Mesenchymal stem cell (in vitro differentiated cells and primary cell): ENCODE results near the gene SPATA3.

Experiments used
- DNase-seq: peaks from one replicate; pipeline ENCODE4 v3.0.0-alpha.2; 2013
- H2AFZ ChIP-seq: one replicate; pipeline ENCODE4 v1.6.1; 2013; ENCODE audit warnings: low read depth, mild to moderate bottlenecking, control low read depth, inconsistent platforms, low read length, moderate library complexity
- H2AK5ac ChIP-seq: 2 replicates; pipeline ENCODE4 v1.6.1; 2013; ENCODE audit warnings: low read length, moderate library complexity, mild to moderate bottlenecking, inconsistent platforms; ENCODE audit not compliant: severe bottlenecking
- H2BK120ac ChIP-seq: one replicate; pipeline ENCODE4 v1.6.1; 2013; ENCODE audit warnings: low read depth, mild to moderate bottlenecking, inconsistent platforms, low read length, moderate library complexity
- H2BK12ac ChIP-seq, 2 experiments: one replicate each; pipeline ENCODE4 v1.6.1; 2013; ENCODE audit warnings: inconsistent platforms in 2 of 2, low read length in 2 of 2, mild to moderate bottlenecking in 2 of 2, moderate library complexity in 2 of 2, control low read depth in 1 of 2
- H2BK15ac ChIP-seq: one replicate; pipeline ENCODE4 v1.6.1; 2013; ENCODE audit warnings: mild to moderate bottlenecking, low read depth, inconsistent platforms; ENCODE audit not compliant: poor library complexity, severe bottlenecking
- H2BK5ac ChIP-seq: 2 replicates; pipeline ENCODE4 v1.6.1; 2013; ENCODE audit warnings: low read depth, mild to moderate bottlenecking, low read length, control low read depth, inconsistent platforms; ENCODE audit not compliant: poor library complexity, severe bottlenecking
- H3K14ac ChIP-seq, 2 experiments: one replicate each; pipeline ENCODE4 v1.6.1; 2013; ENCODE audit warnings: inconsistent platforms in 2 of 2, low read length in 2 of 2, control low read depth in 1 of 2, mild to moderate bottlenecking in 1 of 2, moderate library complexity in 1 of 2
- H3K18ac ChIP-seq, 2 experiments: one replicate each; pipeline ENCODE4 v1.6.1; 2013; ENCODE audit warnings: inconsistent platforms in 2 of 2, low read length in 2 of 2, control low read depth in 1 of 2, low read depth in 1 of 2, mild to moderate bottlenecking in 1 of 2
- H3K23ac ChIP-seq, 2 experiments: one replicate each; pipeline ENCODE4 v1.6.1; 2013; ENCODE audit warnings: inconsistent platforms in 2 of 2, low read length in 2 of 2, mild to moderate bottlenecking in 2 of 2, moderate library complexity in 2 of 2, control low read depth in 1 of 2
- H3K27ac ChIP-seq: 2 replicates; pipeline ENCODE4 v1.5.1; 2013; ENCODE audit warnings: mild to moderate bottlenecking, moderate library complexity, low read length, control low read depth, inconsistent platforms; ENCODE audit not compliant: poor library complexity, severe bottlenecking
- H3K27me3 ChIP-seq, 2 experiments: 2 replicates each; pipeline versions ENCODE4 v1.6.1 to v1.7.0; 2013; ENCODE audit warnings: low read length in 2 of 2, mild to moderate bottlenecking in 2 of 2, moderate library complexity in 2 of 2, control low read depth in 1 of 2, inconsistent platforms in 1 of 2; ENCODE audit not compliant: control insufficient read depth in 1 of 2, insufficient read depth in 1 of 2
- H3K36me3 ChIP-seq, 2 experiments: 2 replicates each; pipeline versions ENCODE4 v1.6.1 to v1.7.0; 2013; ENCODE audit warnings: low read length in 2 of 2, control low read depth in 1 of 2, inconsistent platforms in 1 of 2, low read depth in 1 of 2, mild to moderate bottlenecking in 1 of 2; ENCODE audit not compliant: insufficient read depth in 2 of 2, control insufficient read depth in 1 of 2
- H3K4ac ChIP-seq, 2 experiments: one replicate each; pipeline ENCODE4 v1.6.1; 2013; ENCODE audit warnings: inconsistent platforms in 2 of 2, low read length in 2 of 2, mild to moderate bottlenecking in 2 of 2, moderate library complexity in 2 of 2, control low read depth in 1 of 2, low read depth in 1 of 2
- H3K4me1 ChIP-seq: 2 replicates; pipeline ENCODE4 v1.6.1; 2013; ENCODE audit warnings: low read depth, low read length, control low read depth; ENCODE audit not compliant: control insufficient read depth, insufficient read depth
- H3K4me2 ChIP-seq: 2 replicates; pipeline ENCODE4 v1.6.1; 2013; ENCODE audit warnings: low read length, mild to moderate bottlenecking, inconsistent platforms; ENCODE audit not compliant: poor library complexity, severe bottlenecking
- H3K4me3 ChIP-seq, 2 experiments: 2 replicates each; pipeline versions ENCODE4 v1.5.1 to v1.7.0; 2013; ENCODE audit warnings: low read length in 2 of 2, mild to moderate bottlenecking in 2 of 2, control low read depth in 1 of 2, low read depth in 1 of 2; ENCODE audit not compliant: insufficient read depth in 1 of 2
- H3K79me1 ChIP-seq: replicated peaks from 2 replicates; pipeline ENCODE4 v1.6.1; 2013; ENCODE audit warnings: mild to moderate bottlenecking, control low read depth, low read length, inconsistent platforms; ENCODE audit not compliant: poor library complexity, severe bottlenecking
- H3K9ac ChIP-seq: 2 replicates; pipeline ENCODE4 v1.7.0; 2013; ENCODE audit warnings: mild to moderate bottlenecking, low read length, moderate library complexity
- H3K9me3 ChIP-seq: 2 replicates; pipeline ENCODE4 v1.7.0; 2013; ENCODE audit warnings: mild to moderate bottlenecking, low read length; ENCODE audit not compliant: control insufficient read depth
- H4K8ac ChIP-seq: one replicate; pipeline ENCODE4 v1.6.1; 2013; ENCODE audit warnings: inconsistent platforms, mild to moderate bottlenecking, low read length, moderate library complexity
- H4K91ac ChIP-seq: one replicate; pipeline ENCODE4 v1.6.1; 2013; ENCODE audit warnings: mild to moderate bottlenecking, low read length, inconsistent platforms
- WGBS: methylation state at CpG from one replicate; pipeline ENCODE4 v1.1.7; 2013; ENCODE audit warnings: mixed read lengths; 5-methylcytosine and 5-hydroxymethylcytosine counted together

The SPATA3 gene

GRCh38 chr2:230998882-230999281, 3.0 kb downstream of the SPATA3 start:
- Histone ChIP-seq H3K18ac (no peak overlapping the region), H3K23ac (no peak overlapping the region), H3K27ac (no peak overlapping the region), H2BK120ac (no peak overlapping the region), H2AK5ac (no peak overlapping the region), H3K79me1 (no peaks in the 10 kb centered on the region), H2BK15ac (no peak overlapping the region), H3K4me2 (no peak overlapping the region), H3K4me3 (no peak overlapping the region), H3K27me3 (peaks cover 79 to 88% of the 10 kb centered on the region in 2 experiments), H3K9ac (no peak overlapping the region), H4K8ac (no peak overlapping the region), H3K14ac (no peak overlapping the region), H2AFZ (no peak overlapping the region), H2BK12ac (no peak overlapping the region), H2BK5ac (no peak overlapping the region), H3K9me3 (no peaks in the 10 kb centered on the region), H3K4ac (no peak overlapping the region), H4K91ac (no peak overlapping the region), H3K36me3 (no peaks in the 10 kb centered on the region), H3K4me1 (no peaks in the 10 kb centered on the region)
- WGBS = 94% methylated on average over 2 of the region's 2 CpGs
- no peak for DNase-seq

- no peak overlapping the region for H3K27ac ChIP-seq
- WGBS = 67% methylated on average over 3 of the region's 4 CpGs
- H4K91ac ChIP-seq = no peak overlapping the region
- H3K23ac ChIP-seq = no peak overlapping the region
- no peak overlapping the region for H3K18ac ChIP-seq
- H2AK5ac ChIP-seq = no peak overlapping the region
- no peak overlapping the region for H2BK120ac ChIP-seq
- H3K4me1 ChIP-seq = no peaks in the 10 kb centered on the region
- H3K79me1 ChIP-seq = no peaks in the 10 kb centered on the region
- DNase-seq = no peak
- H3K4ac ChIP-seq = no peak overlapping the region
- no peak overlapping the region for H3K4me2 ChIP-seq
- no peak overlapping the region for H3K4me3 ChIP-seq
- no peak overlapping the region for H2BK12ac ChIP-seq
- H3K9me3 ChIP-seq = no peaks in the 10 kb centered on the region
- H3K14ac ChIP-seq = no peak overlapping the region
- no peak overlapping the region for H2AFZ ChIP-seq
- no peak overlapping the region for H2BK15ac ChIP-seq
- no peak overlapping the region for H3K9ac ChIP-seq
- H4K8ac ChIP-seq = no peak overlapping the region
- no peak overlapping the region for H2BK5ac ChIP-seq
- no peaks in the 10 kb centered on the region for H3K36me3 ChIP-seq
- peaks cover 84 to 89% of the 10 kb centered on the region in 2 experiments for H3K27me3 ChIP-seq
These were observed 3.6 kb downstream of the SPATA3 start for GRCh38 chr2:230999477-230999876.

- Histone ChIP-seq H4K8ac (no peak overlapping the region), H2BK12ac (no peak overlapping the region), H3K36me3 (no peaks in the 10 kb centered on the region), H3K9me3 (no peaks in the 10 kb centered on the region), H2BK5ac (no peak overlapping the region), H2BK120ac (no peak overlapping the region), H3K4ac (no peak overlapping the region), H3K23ac (no peak overlapping the region), H2AK5ac (no peak overlapping the region), H3K79me1 (no peaks in the 10 kb centered on the region), H3K14ac (no peak overlapping the region), H3K18ac (no peak overlapping the region), H2AFZ (no peak overlapping the region), H4K91ac (no peak overlapping the region), H3K27me3 (peaks cover 83 to 85% of the 10 kb centered on the region in 2 experiments), H3K4me3 (no peak overlapping the region), H3K4me1 (no peaks in the 10 kb centered on the region), H3K4me2 (no peak overlapping the region), H3K9ac (no peak overlapping the region), H3K27ac (no peak overlapping the region), H2BK15ac (no peak overlapping the region)
- DNase-seq = no peak
- WGBS = 42% methylated on average over 24 of the region's 24 CpGs
These were observed 4.4 kb downstream of the SPATA3 start for GRCh38 chr2:231000211-231000904.

GRCh38 chr2:231001036-231001435, 5.1 kb downstream of the SPATA3 start:
- Histone ChIP-seq H2BK15ac (no peak overlapping the region), H4K8ac (no peak overlapping the region), H3K36me3 (no peaks in the 10 kb centered on the region), H3K4me2 (no peak overlapping the region), H2BK12ac (no peak overlapping the region), H3K4me3 (no peak overlapping the region), H2AFZ (no peak overlapping the region), H2BK5ac (no peak overlapping the region), H3K4ac (no peak overlapping the region), H3K18ac (no peak overlapping the region), H3K79me1 (no peaks in the 10 kb centered on the region), H2BK120ac (no peak overlapping the region), H4K91ac (no peak overlapping the region), H3K9me3 (no peaks in the 10 kb centered on the region), H3K14ac (no peak overlapping the region), H3K27ac (no peak overlapping the region), H3K4me1 (no peaks in the 10 kb centered on the region), H2AK5ac (no peak overlapping the region), H3K27me3 (peaks cover 76 to 78% of the 10 kb centered on the region in 2 experiments), H3K23ac (no peak overlapping the region), H3K9ac (no peak overlapping the region)
- 82% methylated on average over 7 of the region's 7 CpGs for WGBS
- no peak for DNase-seq
